ENCODE measurements around the gene DRAXIN. TPM values are rescaled to one million over a fixed set of nuclear protein-coding genes. Genes with fewer than 3 reads are reported as not detected.
"Not testable (repeated sequence)": the region's sequence is repeated elsewhere in the genome, so short reads cannot be mapped to it uniquely, and the experiment has no call there.

The DRAXIN gene
- total and polyA plus RNA-seq, 2 donors (not counting 3 experiments of a cell fraction or from before 2014, with no cell fraction given): 0.44 to 3.2 TPM

DNA sequence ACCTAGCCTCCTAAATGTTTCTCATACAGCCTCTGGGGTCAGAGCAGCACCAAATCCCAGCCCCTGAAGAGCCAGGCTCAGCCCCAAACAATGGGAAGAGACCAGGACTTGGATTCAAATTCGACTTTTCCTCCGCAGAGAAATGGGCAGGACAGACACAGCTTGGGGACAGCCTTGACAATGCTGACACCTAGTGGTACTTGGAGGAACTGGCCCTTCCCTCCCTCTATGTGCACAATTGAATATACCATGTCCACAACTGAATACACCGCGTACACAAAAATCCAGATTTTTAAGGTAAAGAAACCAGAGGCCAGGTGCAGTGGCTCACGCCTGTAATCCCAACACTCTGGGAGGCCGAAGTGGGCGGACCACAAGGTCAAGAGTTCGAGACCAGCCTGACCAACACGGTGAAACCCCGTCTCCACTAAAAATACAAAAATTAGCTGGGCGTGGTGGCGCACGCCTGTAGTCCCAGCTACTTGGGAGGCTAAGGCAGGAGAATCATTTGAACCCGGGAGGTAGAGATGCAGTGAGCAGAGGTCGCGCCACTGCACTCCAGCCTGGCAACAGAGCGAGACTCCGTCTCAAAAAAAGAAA is 49.0 kb upstream of the DRAXIN start:
- POLR2A ChIA-PET; H3K27ac ChIP-seq (ENCODE audit: insufficient read depth, low read depth, low read length); H3K4me3 ChIP-seq (replicated peaks in 1 of 3; ENCODE audit: insufficient read depth in 1 of 3, low read depth in 1 of 3, low read length in 3 of 3); H3K9me3 ChIP-seq (replicated peaks; ENCODE audit: control insufficient read depth, insufficient read depth, low read length); H3K9ac ChIP-seq (replicated peaks; ENCODE audit: extremely low read depth, insufficient read depth, low read length); H3K79me2 ChIP-seq (ENCODE audit: control insufficient read depth, insufficient read depth, low read length); BruUV-seq (replicated peaks); H2AFZ ChIP-seq (ENCODE audit: low read depth, low read length); dilution Hi-C loops (cut with MboI; ENCODE audit: extremely low pct_ligation_motif_present, low sequenced_read_pairs); H3K4me1 ChIP-seq (ENCODE audit: control insufficient read depth, extremely low read depth, insufficient read depth, low read length); H4K20me1 ChIP-seq (replicated peaks; ENCODE audit: control insufficient read depth, extremely low read depth, insufficient read depth, low read length); H3K4me2 ChIP-seq (ENCODE audit: insufficient read depth, low read length); H3K36me3 ChIP-seq (ENCODE audit: control insufficient read depth in 2 of 2, extremely low read depth in 1 of 2, insufficient read depth in 2 of 2, low read length in 2 of 2); H3K9me1 ChIP-seq (replicated peaks; ENCODE audit: control insufficient read depth, extremely low read depth, insufficient read depth, low read length); H3K27me3 ChIP-seq (ENCODE audit: control insufficient read depth in 2 of 2, insufficient read depth in 2 of 2, low read length in 2 of 2): not testable (repeated sequence)
- intact Hi-C loops (cut with micrococcal nuclease): loop anchor here (1.0 kb wide), 6 partner anchors 163 to 605 kb away; partner anchors contain the start of gene DISP3
- CTCF ChIA-PET: interaction anchor here (0.8 to 12.8 kb wide), 22 partner anchors 11 to 605 kb away, joined by 3 to 373 read pairs (median 4); partner anchors contain the start of genes EXOSC10, FBXO2, MTOR and UBIAD1
- TF ChIP-seq, protein P1, sequence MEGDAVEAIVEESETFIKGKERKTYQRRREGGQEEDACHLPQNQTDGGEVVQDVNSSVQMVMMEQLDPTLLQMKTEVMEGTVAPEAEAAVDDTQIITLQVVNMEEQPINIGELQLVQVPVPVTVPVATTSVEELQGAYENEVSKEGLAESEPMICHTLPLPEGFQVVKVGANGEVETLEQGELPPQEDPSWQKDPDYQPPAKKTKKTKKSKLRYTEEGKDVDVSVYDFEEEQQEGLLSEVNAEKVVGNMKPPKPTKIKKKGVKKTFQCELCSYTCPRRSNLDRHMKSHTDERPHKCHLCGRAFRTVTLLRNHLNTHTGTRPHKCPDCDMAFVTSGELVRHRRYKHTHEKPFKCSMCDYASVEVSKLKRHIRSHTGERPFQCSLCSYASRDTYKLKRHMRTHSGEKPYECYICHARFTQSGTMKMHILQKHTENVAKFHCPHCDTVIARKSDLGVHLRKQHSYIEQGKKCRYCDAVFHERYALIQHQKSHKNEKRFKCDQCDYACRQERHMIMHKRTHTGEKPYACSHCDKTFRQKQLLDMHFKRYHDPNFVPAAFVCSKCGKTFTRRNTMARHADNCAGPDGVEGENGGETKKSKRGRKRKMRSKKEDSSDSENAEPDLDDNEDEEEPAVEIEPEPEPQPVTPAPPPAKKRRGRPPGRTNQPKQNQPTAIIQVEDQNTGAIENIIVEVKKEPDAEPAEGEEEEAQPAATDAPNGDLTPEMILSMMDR (IDR thresholded peaks at IDR 0.05; ENCODE audit: extremely low read depth in 1 of 2, insufficient read depth in 1 of 2, low read depth in 1 of 2, low read length in 2 of 2): peak; percentile 87 to 91
- peak; percentile 94 for FAIRE-seq
- DNase-seq (ENCODE audit: low read depth, low spot score): peak; percentile 59

DNA sequence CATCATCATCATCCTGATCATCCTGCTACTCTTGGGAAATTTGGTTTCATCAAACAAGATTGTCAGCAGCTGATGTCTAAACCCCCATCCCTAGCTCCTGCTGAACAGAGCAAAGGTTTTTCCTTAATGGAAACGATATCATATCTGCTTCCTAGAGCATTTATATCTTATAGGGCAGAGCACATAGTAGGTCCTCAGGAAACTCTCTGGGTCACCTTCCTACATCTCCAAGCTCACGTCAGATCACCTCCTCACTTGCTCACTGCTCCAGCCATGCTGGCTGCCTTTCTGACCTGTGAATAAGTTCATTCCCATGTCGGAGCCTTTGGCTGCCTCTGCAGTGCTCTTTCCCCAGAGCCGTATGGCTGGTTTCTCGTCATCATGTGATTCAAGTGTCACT is 47.7 kb upstream of the DRAXIN start:
- no peaks in the 10 kb centered on the region for H4K20me1 ChIP-seq (replicated peaks; ENCODE audit: control insufficient read depth, extremely low read depth, insufficient read depth, low read length)
- no peak overlapping the region for H2AFZ ChIP-seq (ENCODE audit: low read depth, low read length)
- no peaks in the 10 kb centered on the region for H3K4me1 ChIP-seq (ENCODE audit: control insufficient read depth, extremely low read depth, insufficient read depth, low read length)
- H3K27me3 ChIP-seq (ENCODE audit: control insufficient read depth in 2 of 2, insufficient read depth in 2 of 2, low read length in 2 of 2): no peaks in the 10 kb centered on the region
- no peaks in the 10 kb centered on the region for H3K79me2 ChIP-seq (ENCODE audit: control insufficient read depth, insufficient read depth, low read length)
- H3K4me2 ChIP-seq (ENCODE audit: insufficient read depth, low read length): no peak overlapping the region
- TF ChIP-seq MYC (IDR thresholded peaks at IDR 0.05; ENCODE audit: low read depth, low read length): no peak
- TF ChIP-seq POLR2A (IDR thresholded peaks at IDR 0.05; ENCODE audit: low read depth, low read length): no peak
- no peak for TF ChIP-seq JUN (IDR thresholded peaks at IDR 0.05; ENCODE audit: borderline replicate concordance, insufficient read depth, insufficient read length, low read depth)
- TF ChIP-seq EZH2 (IDR thresholded peaks at IDR 0.05; ENCODE audit: borderline replicate concordance, low read depth, low read length, severe bottlenecking): no peak
- TF ChIP-seq, protein P1 (IDR thresholded peaks at IDR 0.05; ENCODE audit: extremely low read depth in 1 of 2, insufficient read depth in 1 of 2, low read depth in 1 of 2, low read length in 2 of 2): no peak
- TF ChIP-seq GATA2 (IDR thresholded peaks at IDR 0.05; ENCODE audit: insufficient read depth, insufficient read length, low read depth, low read length): no peak
- TF ChIP-seq POLR2AphosphoS5 (IDR thresholded peaks at IDR 0.05; ENCODE audit: insufficient read depth, low read depth, low read length): no peak
- TF ChIP-seq FOS (IDR thresholded peaks at IDR 0.05; ENCODE audit: borderline replicate concordance, insufficient read depth, low read length): no peak
- TF ChIP-seq, protein P2, sequence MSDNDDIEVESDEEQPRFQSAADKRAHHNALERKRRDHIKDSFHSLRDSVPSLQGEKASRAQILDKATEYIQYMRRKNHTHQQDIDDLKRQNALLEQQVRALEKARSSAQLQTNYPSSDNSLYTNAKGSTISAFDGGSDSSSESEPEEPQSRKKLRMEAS (IDR thresholded peaks at IDR 0.05; ENCODE audit: insufficient read depth, insufficient read length): no peak
- H3K36me3 ChIP-seq (ENCODE audit: control insufficient read depth in 2 of 2, extremely low read depth in 1 of 2, insufficient read depth in 2 of 2, low read length in 2 of 2): no peaks in the 10 kb centered on the region
- dilution Hi-C loops (cut with MboI; ENCODE audit: extremely low pct_ligation_motif_present, low sequenced_read_pairs) (no loop called here), intact Hi-C loops (cut with micrococcal nuclease) (no loop called here)
- no peak overlapping the region for H3K9ac ChIP-seq (replicated peaks; ENCODE audit: extremely low read depth, insufficient read depth, low read length)
- no peak for FAIRE-seq
- BruUV-seq (replicated peaks): no TSS peak
- H3K9me3 ChIP-seq (replicated peaks; ENCODE audit: control insufficient read depth, insufficient read depth, low read length): no peaks in the 10 kb centered on the region
- DNase-seq (ENCODE audit: low read depth, low spot score): no peak
- H3K27ac ChIP-seq (ENCODE audit: insufficient read depth, low read depth, low read length): no peak overlapping the region
- CTCF ChIA-PET: interaction anchor here (0.6 to 12.8 kb wide), 19 partner anchors 10 to 612 kb away, joined by 3 to 373 read pairs (median 5); partner anchors contain the start of genes FBXO2, MTOR and UBIAD1
- no peak overlapping the region for H3K4me3 ChIP-seq (replicated peaks in 1 of 3; ENCODE audit: insufficient read depth in 1 of 3, low read depth in 1 of 3, low read length in 3 of 3)
- POLR2A ChIA-PET: interaction anchor here (0.7 kb wide), 1 partner anchor 606 kb away, joined by 3 read pairs; no protein-coding TSS in a partner anchor
- H3K9me1 ChIP-seq (replicated peaks; ENCODE audit: control insufficient read depth, extremely low read depth, insufficient read depth, low read length): no peaks in the 10 kb centered on the region
